NK-92 treated with Interleukin-12 subunit alpha and Interleukin-12 subunit beta, amount 100 ng/mL, for 24 hours (cell line): Measurements from ENCODE around the gene NBPF12.
"Not testable (repeated sequence)": the region's sequence is repeated elsewhere in the genome, so short reads cannot be mapped to it uniquely, and the experiment has no call there.

ENCODE experiments used
- DNase-seq: peaks from one replicate; lab custom pipeline; 2025; lab: John Stamatoyannopoulos, UW

The NBPF12 gene

GRCh38 chr1:146972681-146973080 lies 34.6 kb downstream of the NBPF12 start:
- not testable (repeated sequence) for DNase-seq

DNA sequence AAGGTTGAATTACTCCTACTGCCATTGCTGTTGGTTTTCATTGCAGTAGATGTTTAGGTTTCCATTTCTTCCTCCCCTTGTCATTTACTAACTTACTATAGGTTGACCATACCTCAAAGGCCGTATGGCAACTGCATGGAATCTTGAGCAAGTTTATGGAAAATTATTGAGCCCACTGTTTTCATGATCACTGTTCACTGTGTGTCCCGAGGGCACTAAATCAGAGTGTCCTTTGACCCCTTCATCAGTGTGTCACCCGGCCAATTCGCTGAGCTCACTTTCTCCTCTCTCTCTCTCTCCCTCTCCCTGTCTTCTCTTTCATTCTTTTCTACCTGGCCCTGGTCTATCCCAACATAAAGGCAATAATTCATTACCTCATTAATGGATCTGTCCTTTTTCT lies 47.7 kb downstream of the NBPF12 start:
- DNase-seq: not testable (repeated sequence)

GRCh38 chr1:146986450-146986849 lies 48.3 kb downstream of the NBPF12 start:
- not testable (repeated sequence) for DNase-seq

DNA sequence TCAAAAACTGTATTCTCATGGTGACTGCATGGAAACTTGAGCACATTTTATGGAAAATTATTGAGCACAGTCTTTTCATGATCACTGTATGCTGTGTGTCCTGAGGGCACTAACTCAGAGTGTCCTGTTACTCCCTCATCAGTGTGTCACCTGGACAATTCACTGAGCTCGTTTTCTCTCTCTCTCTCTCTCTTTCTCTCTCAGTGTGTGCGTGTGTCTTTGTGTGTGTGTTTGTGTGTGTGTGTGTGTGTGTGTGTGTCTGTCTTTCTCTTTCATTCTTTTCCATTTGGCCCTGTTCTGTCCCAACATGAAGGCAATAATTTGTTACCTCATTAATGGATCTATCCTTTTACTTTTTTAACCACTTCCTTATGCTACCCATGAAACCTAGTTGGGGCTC lies 49.4 kb downstream of the NBPF12 start:
- DNase-seq: not testable (repeated sequence)

GRCh38 chr1:146989455-146989854 lies 51.3 kb downstream of the NBPF12 start:
- not testable (repeated sequence) for DNase-seq

DNA sequence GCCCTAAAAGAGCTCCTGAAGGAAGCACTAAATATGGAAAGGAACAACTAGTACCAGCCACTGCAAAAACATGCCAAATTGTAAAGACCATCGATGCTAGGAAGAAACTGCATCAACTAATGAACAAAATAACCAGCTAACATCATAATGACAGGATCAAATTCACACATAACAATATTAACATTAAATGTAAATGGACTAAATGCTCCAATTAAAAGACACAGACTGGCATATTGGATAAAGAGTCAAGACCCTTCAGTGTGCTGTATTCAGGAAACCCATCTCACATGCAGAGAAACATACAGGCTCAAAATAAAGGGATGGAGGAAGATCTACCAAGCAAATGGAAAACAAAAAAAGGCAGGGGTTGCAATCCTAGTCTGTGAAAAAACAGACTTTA lies 70.4 kb downstream of the NBPF12 start:
- not testable (repeated sequence) for DNase-seq

DNA sequence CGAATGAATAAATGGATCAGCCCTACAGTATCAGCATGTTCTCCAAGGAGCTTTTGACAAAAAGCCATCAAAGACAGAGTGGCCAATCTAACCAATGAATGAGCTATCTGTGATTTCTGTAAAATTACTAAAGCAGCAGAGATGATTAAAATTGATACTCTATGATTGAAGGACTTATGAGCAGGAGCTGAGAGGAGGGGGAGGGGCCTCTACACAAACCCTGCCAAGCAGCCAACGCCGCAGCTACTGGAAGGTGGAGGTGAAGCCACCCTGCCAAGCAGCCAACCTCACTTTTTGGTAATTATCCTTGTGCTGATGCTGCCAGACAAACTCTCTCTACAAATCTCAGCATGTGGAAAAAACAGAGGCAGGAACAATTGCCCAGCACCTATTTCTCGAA lies 88.9 kb downstream of the NBPF12 start:
- DNase-seq: not testable (repeated sequence)

- DNase-seq: not testable (repeated sequence)
These were observed 92.0 kb downstream of the NBPF12 start for GRCh38 chr1:147030066-147030653.

DNA sequence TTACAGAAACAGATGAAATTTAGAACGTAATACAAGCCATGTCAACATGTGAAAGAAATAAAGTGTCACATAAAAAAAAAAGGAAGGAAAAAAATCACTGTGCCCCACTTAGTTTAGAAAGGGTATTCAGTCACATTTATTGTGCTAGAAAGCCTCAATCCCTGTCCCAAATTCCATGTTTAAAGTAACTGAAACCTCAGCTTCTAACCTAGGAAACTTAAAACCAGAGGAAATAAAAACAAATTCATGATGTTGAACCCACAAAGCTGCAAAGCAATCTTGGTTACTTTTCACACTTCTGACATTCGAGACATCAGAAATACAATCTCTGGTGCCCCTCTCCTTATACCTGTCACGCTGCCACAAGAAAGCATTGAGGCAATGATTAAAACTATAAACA lies 101.8 kb downstream of the NBPF12 start:
- no peak for DNase-seq

DNA sequence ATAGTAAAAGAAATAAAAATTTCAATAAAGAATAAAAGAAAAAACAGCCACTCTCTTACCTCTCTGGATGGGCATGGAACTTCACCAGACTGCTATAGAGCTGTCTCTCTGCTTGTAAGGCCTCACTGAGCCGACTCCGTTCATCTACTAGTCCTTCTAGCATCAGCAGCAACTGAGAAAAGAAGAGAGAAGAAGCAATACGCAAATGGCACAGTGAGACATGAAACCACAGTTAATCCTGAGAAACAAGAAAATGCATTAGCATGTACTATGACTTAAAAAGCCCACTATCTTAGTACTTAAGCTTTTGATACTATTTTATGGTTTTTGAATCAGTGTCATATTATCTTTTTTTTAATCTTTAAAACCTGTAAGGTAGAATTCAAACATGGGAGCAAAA lies 104.8 kb downstream of the NBPF12 start:
- DNase-seq: not testable (repeated sequence)

GRCh38 chr1:147044511-147044910 lies 106.4 kb downstream of the NBPF12 start:
- not testable (repeated sequence) for DNase-seq
